Karpas-422 (cell line): ENCODE measurements around the gene RAD51B. TPM values are rescaled to one million over a fixed set of nuclear protein-coding genes. Genes with fewer than 3 reads are reported as not detected.

ENCODE experiments used
- DNase-seq: peaks from one replicate; pipeline ENCODE4 v3.0.0-alpha.2; 2015
- H2AFZ ChIP-seq: fragments of 200-600 bp; sonication (generic); 2 replicates; pipeline ENCODE4 v1.6.1; 2014; ENCODE audit warnings: antibody characterized with exemption, low read length, mixed read lengths
- H3K27ac ChIP-seq: fragments of 200-600 bp; sonication (generic); 2 replicates; pipeline ENCODE4 v1.5.1; 2014; ENCODE audit warnings: mild to moderate bottlenecking, low read length, moderate library complexity
- H3K27me3 ChIP-seq: fragments of 200-600 bp; sonication (generic); 2 replicates; pipeline ENCODE4 v1.6.1; 2014; ENCODE audit warnings: low read length, mixed read lengths
- H3K36me3 ChIP-seq: fragments of 200-600 bp; sonication (generic); 2 replicates; pipeline ENCODE4 v1.6.1; 2014; ENCODE audit warnings: low read length, mixed read lengths; ENCODE audit not compliant: insufficient read depth
- H3K4me1 ChIP-seq: fragments of 200-600 bp; sonication (generic); 2 replicates; pipeline ENCODE4 v1.6.1; 2014; ENCODE audit warnings: mild to moderate bottlenecking, low read length, mixed read lengths
- H3K4me2 ChIP-seq: fragments of 200-600 bp; sonication (generic); 2 replicates; pipeline ENCODE4 v1.6.1; 2014; ENCODE audit warnings: low read length, low read depth, mild to moderate bottlenecking; ENCODE audit not compliant: poor library complexity, severe bottlenecking
- H3K4me3 ChIP-seq: fragments of 200-600 bp; sonication (generic); 2 replicates; pipeline ENCODE4 v1.5.1; 2014; ENCODE audit warnings: mild to moderate bottlenecking, antibody characterized with exemption, low read length, mixed read lengths
- H3K79me2 ChIP-seq: fragments of 200-600 bp; sonication (generic); 2 replicates; pipeline ENCODE4 v1.6.1; 2014; ENCODE audit warnings: mild to moderate bottlenecking, low read length, mixed read lengths
- H3K9ac ChIP-seq: fragments of 200-600 bp; sonication (generic); 2 replicates; pipeline ENCODE4 v1.6.0; 2014; ENCODE audit warnings: low read length
- H3K9me2 ChIP-seq: fragments of 200-600 bp; sonication (generic), shearing (Covaris generic); replicated peaks from 2 replicates; pipeline ENCODE4 v1.6.0; 2014; ENCODE audit warnings: mild to moderate bottlenecking, low read length, moderate library complexity; ENCODE audit not compliant: insufficient read depth
- H3K9me3 ChIP-seq: fragments of 300-700, 200-600 bp; sonication (generic); 2 replicates; pipeline ENCODE4 v1.6.1; 2014; ENCODE audit warnings: low read length, mixed read lengths
- H4K20me1 ChIP-seq: fragments of 200-600 bp; sonication (generic); 2 replicates; pipeline ENCODE4 v1.6.1; 2014; ENCODE audit warnings: mild to moderate bottlenecking, antibody characterized with exemption, low read length, low read depth; ENCODE audit not compliant: insufficient read depth
- total RNA-seq: library from RNA; depleted of rRNA; stranded (reverse); fragments of >200 nt; shearing (Covaris generic); gene quantifications from 2 replicates; pipeline ENCODE4 v1.2.3, GENCODE V29; 2014; ENCODE audit warnings: low replicate concordance

RAD51B gene
- total RNA-seq, 1 experiment from 2014 or later = 107 TPM

DNA sequence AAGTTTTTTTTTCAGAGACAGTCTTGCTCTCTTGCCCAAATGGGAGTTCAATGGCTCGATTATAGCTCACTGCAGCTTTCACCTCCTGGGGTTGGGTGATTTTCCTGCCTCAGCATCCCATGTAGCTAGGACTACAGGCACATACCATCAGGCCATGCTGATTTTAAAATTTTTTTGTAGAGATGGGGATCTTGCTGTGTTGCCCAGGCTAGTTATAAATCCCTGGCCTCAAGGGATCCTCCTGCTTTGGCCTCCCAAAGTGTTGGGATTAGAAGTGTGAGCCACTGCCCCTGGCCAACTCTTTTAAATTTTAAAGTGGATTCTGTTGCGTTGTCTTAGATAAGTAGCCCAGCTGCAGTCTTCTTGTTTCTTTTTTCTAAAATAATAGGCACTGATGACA, 115.8 kb downstream of the RAD51B start:
- no peak for DNase-seq
- no peaks in the 10 kb centered on the region for H3K36me3 ChIP-seq
- H3K9me3 ChIP-seq = no peaks in the 10 kb centered on the region
- peaks cover 63% of the 10 kb centered on the region for H4K20me1 ChIP-seq
- no peaks in the 10 kb centered on the region for H3K9me2 ChIP-seq
- H3K27ac ChIP-seq = no peak overlapping the region
- H3K4me1 ChIP-seq = no peaks in the 10 kb centered on the region
- H3K4me2 ChIP-seq = no peak overlapping the region
- no peak overlapping the region for H3K9ac ChIP-seq
- no peaks in the 10 kb centered on the region for H3K27me3 ChIP-seq
- H3K4me3 ChIP-seq = no peak overlapping the region
- no peaks in the 10 kb centered on the region for H3K79me2 ChIP-seq
- no peak overlapping the region for H2AFZ ChIP-seq

DNA sequence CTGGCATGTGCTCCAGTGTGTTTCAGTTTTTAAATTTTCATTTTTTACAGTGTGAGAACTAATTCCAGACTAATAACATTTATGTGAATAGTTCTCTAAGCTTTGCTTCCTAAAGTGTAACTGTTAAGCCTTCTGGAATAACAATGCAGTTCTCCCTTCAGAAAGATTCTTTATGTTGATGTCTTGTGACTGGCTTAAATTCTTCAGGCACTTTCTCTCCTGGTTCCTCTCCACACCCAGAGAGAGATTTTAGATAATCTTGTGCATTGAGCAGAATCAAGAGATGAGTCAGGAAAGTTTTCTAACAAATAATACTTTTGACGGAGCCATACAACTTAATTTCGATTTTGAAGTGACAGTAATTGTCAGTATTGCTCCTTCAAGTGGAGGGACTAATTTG, 118.5 kb downstream of the RAD51B start:
- Histone ChIP-seq H3K79me2 (no peaks in the 10 kb centered on the region), H3K4me2 (no peak overlapping the region), H3K27ac (no peak overlapping the region)

DNA sequence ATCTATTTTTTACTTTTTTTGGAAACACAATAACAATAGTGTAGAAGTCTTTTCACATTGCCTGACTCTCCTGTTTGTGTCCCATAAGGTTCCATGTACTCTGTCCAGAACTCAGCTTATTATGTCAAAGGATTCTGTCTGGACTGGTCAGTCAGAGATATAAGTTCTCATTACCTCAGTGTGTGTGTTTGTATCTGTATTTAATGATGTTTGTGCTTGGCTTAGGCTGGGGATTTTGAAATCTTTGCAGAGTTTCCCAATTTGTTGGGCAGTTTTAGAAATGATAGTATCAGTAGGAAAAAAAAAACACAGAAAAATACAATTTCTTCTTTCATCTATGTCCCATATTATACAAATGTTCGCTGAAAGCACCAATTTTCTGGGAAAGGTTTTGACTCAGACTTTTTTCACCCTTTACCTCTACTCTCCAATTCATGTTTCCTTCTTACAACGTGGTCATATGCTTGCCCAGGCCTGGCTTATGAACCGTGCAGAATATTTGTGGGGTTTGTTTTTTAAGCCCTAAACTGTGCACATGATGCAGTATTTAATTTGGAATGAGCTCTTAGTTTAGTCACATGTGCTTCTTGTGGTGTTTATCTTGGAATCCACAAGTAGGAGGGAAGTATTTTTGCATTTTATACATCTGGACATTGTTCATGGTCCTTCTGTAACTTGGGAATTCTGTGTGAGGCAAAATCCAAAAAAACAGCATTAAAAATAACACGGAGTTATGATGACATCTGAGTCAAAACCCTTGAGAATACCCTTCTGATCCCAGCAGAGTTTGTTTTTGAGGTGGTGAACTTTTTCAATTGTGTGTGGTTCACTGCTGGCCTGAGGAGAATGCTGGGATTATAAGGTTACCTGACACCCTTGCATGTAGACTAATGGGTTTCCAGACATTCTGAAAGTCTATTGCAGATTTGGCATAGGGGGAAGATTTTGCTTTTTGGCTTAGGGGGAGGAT, 121.2 kb downstream of the RAD51B start:
- Histone ChIP-seq H3K27me3 (no peaks in the 10 kb centered on the region), H3K4me2 (no peak overlapping the region)

More for the DNA sequence above, 118.5 kb downstream of the RAD51B start:
- Histone ChIP-seq H3K9ac (no peak overlapping the region), H3K36me3 (no peaks in the 10 kb centered on the region), H3K9me3 (no peaks in the 10 kb centered on the region), H3K4me3 (no peak overlapping the region), H4K20me1 (peaks cover 75% of the 10 kb centered on the region), H3K4me1 (no peaks in the 10 kb centered on the region), H3K27me3 (no peaks in the 10 kb centered on the region), H2AFZ (no peak overlapping the region), H3K9me2 (no peaks in the 10 kb centered on the region)
- DNase-seq = no peak

DNA sequence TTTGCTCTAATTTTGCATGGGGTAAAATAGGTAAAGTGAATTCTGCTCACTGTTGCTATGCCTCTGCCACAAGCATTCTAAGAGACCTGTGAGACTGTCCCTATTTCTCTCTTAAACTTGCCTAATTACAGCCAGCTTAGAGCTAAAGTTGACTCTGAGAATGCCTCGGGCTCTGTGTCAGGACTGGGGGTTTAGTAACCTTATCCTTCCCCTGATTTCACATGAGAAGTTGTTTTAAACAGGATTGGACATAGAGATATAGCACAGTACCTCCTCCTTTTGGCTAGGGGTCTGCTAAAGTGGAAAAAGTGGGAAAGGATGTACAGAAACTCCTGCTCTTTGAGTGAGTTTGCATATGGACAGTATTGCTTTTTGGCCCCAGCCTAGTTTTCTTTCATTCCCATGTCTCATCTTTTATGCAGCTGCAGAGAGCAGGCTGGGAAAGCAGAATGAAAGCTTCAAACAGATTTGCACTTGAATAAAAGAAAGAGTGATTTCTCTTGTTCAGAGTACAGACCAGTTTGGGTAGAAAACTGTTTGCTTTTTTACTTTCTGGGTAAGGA, 122.0 kb downstream of the RAD51B start:
- no peak overlapping the region for H3K4me2 ChIP-seq
- no peaks in the 10 kb centered on the region for H3K27me3 ChIP-seq
- no peak overlapping the region for H3K27ac ChIP-seq
- no peaks in the 10 kb centered on the region for H3K79me2 ChIP-seq
- H3K9me2 ChIP-seq = no peaks in the 10 kb centered on the region
- H3K4me1 ChIP-seq = no peaks in the 10 kb centered on the region
- H3K36me3 ChIP-seq = no peaks in the 10 kb centered on the region
- H3K9ac ChIP-seq = no peak overlapping the region
- H3K4me3 ChIP-seq = no peak overlapping the region
- peaks cover 68% of the 10 kb centered on the region for H4K20me1 ChIP-seq
- no peak for DNase-seq
- no peaks in the 10 kb centered on the region for H3K9me3 ChIP-seq
- no peak overlapping the region for H2AFZ ChIP-seq

More for the DNA sequence above, 121.2 kb downstream of the RAD51B start:
- Histone ChIP-seq H3K27ac (no peak overlapping the region), H2AFZ (no peak overlapping the region), H3K9me2 (no peaks in the 10 kb centered on the region), H3K4me3 (no peak overlapping the region), H3K36me3 (no peaks in the 10 kb centered on the region), H3K79me2 (no peaks in the 10 kb centered on the region), H3K9ac (no peak overlapping the region), H3K4me1 (no peaks in the 10 kb centered on the region), H4K20me1 (peaks cover 68% of the 10 kb centered on the region), H3K9me3 (no peaks in the 10 kb centered on the region)
- no peak for DNase-seq

DNA sequence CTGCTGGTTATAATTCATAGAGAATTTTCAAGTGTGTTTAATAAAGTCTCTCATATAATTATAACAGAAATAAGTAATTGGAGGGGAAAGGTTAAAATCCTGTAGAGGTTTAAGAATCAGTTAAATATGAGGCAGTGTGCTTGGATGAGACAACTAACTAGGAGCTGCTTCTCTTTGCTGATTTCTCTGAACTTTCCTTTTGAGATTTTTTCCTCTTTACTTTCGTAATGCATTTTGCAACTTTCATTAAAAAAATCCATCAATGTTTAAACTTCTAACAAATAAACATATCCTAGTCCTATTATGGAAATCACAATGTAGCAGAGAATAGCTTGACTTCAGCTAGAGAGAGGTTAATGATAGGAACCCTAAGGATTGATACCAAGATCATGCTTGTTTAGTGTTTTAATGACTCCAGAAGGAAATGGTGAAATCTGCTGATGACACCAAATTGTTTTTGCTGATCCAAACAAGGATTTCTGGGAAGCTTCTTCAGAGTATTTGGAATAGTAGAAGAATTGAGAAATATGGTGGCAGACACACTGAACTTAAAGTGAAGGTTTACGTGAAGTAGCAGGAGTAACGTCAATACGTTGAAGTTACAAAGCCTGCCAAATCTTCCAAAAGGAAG, 122.6 kb downstream of the RAD51B start:
- Histone ChIP-seq H3K4me1 (no peaks in the 10 kb centered on the region), H3K79me2 (no peaks in the 10 kb centered on the region), H3K4me2 (no peak overlapping the region), H3K4me3 (no peak overlapping the region), H3K9ac (no peak overlapping the region), H3K36me3 (no peaks in the 10 kb centered on the region), H3K27me3 (no peaks in the 10 kb centered on the region), H2AFZ (no peak overlapping the region), H3K9me2 (no peaks in the 10 kb centered on the region), H3K9me3 (no peaks in the 10 kb centered on the region), H3K27ac (no peak overlapping the region), H4K20me1 (peaks cover 66% of the 10 kb centered on the region)
- DNase-seq = no peak

DNA sequence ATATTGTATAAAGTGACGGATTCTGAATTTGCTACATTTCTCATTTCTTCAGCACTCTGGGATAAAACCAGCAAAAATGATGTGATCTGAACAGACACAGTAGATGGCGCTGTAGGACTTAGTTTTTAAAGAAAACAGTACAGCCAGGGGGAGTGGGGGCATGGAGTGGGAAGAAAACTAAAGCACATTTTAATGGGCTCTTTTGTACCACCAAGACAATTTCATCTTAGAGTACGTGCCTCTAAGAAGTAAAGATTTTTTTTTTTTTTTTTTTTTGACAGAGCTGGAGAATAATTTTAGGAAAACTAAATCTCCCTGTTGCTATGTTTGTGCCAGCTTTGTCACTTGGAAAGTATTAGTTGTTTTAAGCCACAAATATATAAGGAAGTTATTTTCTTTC, 124.4 kb downstream of the RAD51B start:
- H2AFZ ChIP-seq = no peak overlapping the region
- no peaks in the 10 kb centered on the region for H3K4me1 ChIP-seq
- H4K20me1 ChIP-seq = peaks cover 51% of the 10 kb centered on the region
- H3K4me2 ChIP-seq = no peak overlapping the region
- no peaks in the 10 kb centered on the region for H3K27me3 ChIP-seq
- peak; percentile 92 for DNase-seq
- no peak overlapping the region for H3K9ac ChIP-seq
- H3K79me2 ChIP-seq = no peaks in the 10 kb centered on the region
- H3K9me2 ChIP-seq = no peaks in the 10 kb centered on the region
- H3K36me3 ChIP-seq = no peaks in the 10 kb centered on the region
- no peak overlapping the region for H3K4me3 ChIP-seq
- no peak overlapping the region for H3K27ac ChIP-seq
- no peaks in the 10 kb centered on the region for H3K9me3 ChIP-seq

DNA sequence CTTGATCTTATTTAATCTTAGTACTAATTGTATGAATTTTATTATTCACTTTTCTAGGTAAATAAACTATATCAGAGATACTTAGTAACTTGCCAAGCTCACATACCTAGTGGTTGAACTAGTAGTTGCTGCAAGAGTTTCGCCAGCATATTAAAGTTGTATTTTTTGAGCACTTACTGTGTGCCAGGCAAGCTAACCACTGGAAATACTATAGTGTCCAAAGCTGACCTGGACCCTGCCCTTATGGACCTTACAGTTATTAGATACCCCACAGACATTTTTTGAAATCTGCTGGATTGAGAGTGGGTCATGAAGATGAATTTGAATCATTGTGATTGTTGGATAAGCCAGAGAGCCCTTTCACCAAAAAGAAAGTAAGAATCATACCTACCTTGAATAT, 125.0 kb downstream of the RAD51B start:
- no peak overlapping the region for H3K4me3 ChIP-seq
- H3K9me3 ChIP-seq = no peaks in the 10 kb centered on the region
- H3K79me2 ChIP-seq = no peaks in the 10 kb centered on the region
- H4K20me1 ChIP-seq = peaks cover 44% of the 10 kb centered on the region
- no peaks in the 10 kb centered on the region for H3K27me3 ChIP-seq
- H3K9me2 ChIP-seq = no peaks in the 10 kb centered on the region
- H3K9ac ChIP-seq = no peak overlapping the region
- no peak overlapping the region for H2AFZ ChIP-seq
- DNase-seq = no peak
- no peak overlapping the region for H3K27ac ChIP-seq
- H3K4me2 ChIP-seq = no peak overlapping the region
- no peaks in the 10 kb centered on the region for H3K4me1 ChIP-seq
- H3K36me3 ChIP-seq = no peaks in the 10 kb centered on the region

DNA sequence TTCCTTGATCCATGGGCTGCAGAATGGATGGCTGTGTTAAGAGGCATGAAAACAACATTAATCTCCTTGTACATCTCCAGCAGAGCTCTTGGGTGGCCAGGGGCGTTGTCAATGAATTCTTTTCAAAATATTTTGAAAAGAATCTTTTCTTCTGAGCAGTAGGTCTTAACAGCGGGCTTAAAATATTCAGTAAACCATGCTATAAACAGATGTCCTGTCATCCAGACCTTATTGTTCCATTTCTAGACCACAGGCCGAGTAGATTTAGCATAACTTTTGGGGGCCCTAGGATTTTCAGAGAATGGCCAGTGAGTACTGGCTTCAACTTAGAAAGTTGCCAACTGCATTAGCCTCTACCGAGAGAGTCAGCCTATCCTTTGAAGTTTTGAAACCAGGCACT, 130.2 kb downstream of the RAD51B start:
- Histone ChIP-seq H4K20me1 (peaks cover 17% of the 10 kb centered on the region), H3K9me3 (no peaks in the 10 kb centered on the region), H3K4me2 (no peak overlapping the region), H3K79me2 (no peaks in the 10 kb centered on the region), H3K36me3 (no peaks in the 10 kb centered on the region), H3K4me3 (no peak overlapping the region), H3K9me2 (no peaks in the 10 kb centered on the region), H3K27me3 (no peaks in the 10 kb centered on the region), H3K9ac (no peak overlapping the region), H2AFZ (no peak overlapping the region), H3K27ac (no peak overlapping the region), H3K4me1 (no peaks in the 10 kb centered on the region)
- DNase-seq = no peak
